GM20000 (cell line): ENCODE data around the gene GPC1.

Experiments used
- DNase-seq: peaks from one replicate; pipeline ENCODE4 v3.0.0; 2012; ENCODE audit warnings: low spot score
- TF ChIP-seq, protein P1 (sequence below): IDR thresholded peaks from 2 replicates; pipeline ENCODE4 v1.5.1; 2012; ENCODE audit warnings: mild to moderate bottlenecking, control low read depth; ENCODE audit errors: extremely low read depth, missing control alignments

GPC1 gene

DNA sequence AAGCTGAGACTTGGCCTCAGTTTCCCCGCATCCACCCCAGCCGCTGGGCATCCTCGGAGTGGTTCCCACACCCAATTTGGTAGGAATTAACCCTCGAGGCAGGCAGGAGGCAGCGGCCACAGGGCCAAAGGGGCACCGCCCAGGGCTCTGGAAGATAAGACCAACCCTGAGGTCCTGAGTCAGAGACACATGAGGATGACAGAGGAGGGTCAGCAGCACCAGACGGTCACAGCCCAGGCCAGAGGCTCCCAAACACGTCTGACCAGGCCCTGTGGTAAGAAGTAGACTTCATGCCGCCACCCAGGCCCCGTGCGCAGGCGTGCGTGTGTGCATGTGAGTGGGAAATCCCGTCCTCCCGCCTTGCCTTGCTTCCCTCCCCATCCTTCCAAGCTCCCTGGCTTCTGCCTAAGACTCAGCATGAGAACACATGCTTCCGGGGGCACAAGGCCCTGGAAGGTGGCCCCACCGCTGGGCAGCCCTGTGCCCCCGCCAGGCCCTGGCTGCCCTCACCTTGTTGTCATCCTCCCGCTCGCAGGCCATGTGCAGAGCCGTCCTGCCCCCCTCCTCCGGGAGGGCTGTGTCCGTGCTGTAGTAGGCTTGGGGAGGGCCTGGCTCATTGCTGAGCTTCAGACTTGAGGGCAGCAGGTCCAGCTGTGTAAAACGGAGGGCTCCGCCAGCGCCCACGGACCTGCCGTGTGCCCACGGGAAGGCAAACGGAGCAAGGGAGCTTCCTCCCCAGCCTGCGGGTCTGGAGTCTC, 76.1 kb downstream of the GPC1 start:
- DNase-seq = no peak
- TF ChIP-seq, protein P1, sequence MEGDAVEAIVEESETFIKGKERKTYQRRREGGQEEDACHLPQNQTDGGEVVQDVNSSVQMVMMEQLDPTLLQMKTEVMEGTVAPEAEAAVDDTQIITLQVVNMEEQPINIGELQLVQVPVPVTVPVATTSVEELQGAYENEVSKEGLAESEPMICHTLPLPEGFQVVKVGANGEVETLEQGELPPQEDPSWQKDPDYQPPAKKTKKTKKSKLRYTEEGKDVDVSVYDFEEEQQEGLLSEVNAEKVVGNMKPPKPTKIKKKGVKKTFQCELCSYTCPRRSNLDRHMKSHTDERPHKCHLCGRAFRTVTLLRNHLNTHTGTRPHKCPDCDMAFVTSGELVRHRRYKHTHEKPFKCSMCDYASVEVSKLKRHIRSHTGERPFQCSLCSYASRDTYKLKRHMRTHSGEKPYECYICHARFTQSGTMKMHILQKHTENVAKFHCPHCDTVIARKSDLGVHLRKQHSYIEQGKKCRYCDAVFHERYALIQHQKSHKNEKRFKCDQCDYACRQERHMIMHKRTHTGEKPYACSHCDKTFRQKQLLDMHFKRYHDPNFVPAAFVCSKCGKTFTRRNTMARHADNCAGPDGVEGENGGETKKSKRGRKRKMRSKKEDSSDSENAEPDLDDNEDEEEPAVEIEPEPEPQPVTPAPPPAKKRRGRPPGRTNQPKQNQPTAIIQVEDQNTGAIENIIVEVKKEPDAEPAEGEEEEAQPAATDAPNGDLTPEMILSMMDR = no peak

DNA sequence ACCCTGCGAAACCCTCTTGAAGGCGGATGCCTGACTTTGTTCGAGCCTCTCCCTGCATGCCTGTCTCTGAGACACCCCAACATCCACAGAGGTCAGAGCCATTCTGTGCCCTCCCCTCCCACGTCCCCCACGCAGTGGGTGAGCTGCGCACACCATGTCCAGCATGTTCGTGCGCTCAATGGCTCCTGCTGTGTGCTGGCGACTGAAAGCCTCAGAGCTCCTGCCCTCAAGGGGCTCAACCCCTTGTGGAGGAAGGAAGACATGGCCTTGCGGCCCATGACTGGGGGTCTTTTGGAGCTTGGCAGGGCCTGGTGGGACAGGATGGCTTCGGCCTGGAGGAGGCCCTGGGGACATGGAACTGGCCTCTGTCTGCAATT, 76.6 kb downstream of the GPC1 start:
- DNase-seq = no peak

DNA sequence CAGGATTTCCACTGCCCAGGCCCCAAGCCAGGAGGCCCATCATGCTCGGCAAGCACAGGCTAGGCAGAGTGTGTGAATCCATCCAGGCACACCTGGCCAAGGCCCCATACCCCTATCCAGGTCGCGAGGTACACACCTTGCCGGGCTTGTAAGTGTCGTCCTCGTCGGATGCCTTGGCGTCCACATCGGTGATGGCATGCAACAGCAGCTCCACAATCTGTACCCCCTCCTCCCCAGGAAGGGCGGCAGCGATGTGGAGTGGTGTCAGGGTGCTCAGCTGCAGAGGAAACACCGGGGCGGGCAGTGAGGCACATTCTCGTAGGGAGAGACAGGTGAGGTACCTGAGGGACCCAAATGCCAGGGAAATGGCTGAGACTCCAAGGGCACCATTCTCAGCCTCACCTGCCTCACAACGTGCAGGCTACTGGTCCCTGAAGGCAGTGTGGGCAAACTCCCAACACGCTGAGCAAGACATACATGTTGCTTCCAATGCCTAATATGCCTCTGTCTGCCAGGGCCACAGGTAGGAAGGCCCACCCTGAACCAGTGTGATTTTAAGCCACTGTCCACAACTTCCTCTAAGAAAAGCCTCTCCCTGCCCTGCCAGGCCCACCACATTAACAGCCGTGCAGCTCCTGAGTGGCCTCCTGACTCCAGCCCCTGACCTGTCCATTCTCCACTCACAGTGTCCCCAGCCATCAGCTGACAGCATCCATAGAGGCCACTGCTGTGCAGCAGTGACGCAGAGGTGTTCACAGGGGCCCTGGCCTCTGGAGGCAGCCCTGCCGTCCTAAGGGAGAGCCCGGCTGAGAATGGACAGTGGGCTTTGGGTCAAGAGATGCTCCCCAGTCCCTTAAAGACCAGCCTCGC, 77.4 kb downstream of the GPC1 start:
- TF ChIP-seq, protein P1 = no peak
- no peak for DNase-seq

More for the DNA sequence above, 76.6 kb downstream of the GPC1 start:
- TF ChIP-seq, protein P1 = no peak

DNA sequence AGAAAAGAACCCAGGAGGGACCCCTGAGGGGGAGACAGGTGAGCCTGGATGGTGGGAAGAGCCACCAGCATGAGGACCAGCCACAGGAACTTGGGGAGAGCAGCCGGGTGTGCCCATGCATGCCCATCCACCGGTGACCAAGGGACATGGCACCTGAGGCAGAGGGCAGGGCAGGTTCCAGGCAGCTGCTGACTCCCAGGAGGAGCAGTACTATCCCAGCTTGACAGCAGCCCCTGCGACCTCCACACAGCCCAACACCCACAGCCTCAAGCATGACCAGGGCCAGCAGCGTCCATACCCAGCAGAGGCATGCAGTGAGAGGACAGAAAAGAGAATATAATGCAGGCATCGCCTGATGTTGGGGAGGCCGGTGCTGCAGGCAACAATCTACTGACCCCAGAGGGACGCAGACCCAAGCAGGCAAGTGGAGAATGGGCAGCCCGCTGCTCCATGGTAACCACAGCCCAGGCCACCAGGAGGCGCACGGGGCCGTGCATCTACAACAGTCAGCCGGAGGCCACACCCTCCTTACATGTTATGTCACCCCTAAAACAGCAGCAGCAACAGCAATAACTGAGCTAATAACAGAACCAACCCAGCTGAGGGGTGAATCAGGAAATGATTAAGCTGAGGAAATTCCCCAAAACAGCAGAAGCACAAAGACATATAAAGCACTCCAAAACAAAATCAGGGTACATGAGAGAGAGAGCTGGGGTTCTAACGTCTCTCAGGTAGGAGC, 78.3 kb downstream of the GPC1 start:
- peak; percentile 94 for DNase-seq
- TF ChIP-seq, protein P1 = peak; percentile 95

DNA sequence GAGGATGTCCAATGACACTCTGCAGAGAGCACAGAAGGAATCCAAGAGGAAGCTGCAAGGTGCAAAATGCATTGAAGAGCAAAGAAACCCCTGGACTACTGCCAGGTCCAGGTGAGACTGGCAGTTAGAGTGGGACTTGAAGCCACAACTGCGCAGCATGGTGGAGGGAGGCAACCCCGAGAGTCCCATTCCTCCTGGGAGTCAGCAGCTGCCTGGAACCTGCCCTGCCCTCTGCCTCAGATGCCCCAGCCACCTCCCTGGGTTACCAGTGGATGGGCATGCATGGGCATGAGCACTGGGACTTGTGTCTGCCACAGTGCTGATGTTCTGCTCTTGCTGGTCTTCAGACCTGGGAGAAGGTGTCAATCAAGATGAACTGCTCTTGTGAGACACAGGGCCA, 79.2 kb downstream of the GPC1 start:
- DNase-seq = no peak
- TF ChIP-seq, protein P1 = no peak

DNA sequence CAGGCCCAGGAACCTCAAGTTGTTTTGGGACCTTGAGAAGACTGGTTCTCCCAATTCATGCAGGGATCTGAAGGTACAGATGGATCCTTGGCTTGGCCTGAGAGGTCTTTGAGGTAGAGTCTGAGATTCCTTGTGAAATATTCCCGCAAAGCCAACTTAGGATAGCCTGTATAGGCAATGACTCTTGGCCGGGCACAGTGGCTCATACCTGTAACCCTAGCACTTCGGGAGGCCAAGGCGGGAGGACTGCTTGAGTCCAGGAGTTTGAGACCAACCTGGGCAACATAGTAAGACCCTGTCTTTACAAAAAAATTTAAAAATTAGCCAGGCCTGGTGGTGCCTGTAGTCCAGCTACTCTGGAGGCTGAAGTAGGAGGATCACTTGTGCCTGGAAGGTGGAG, 81.9 kb downstream of the GPC1 start:
- TF ChIP-seq, protein P1 = no peak
- no peak for DNase-seq
